GM21515 (cell line): ENCODE data around the gene CLIC6.
"Not testable (repeated sequence)": the region's sequence is repeated elsewhere in the genome, so short reads cannot be mapped to it uniquely, and the experiment has no call there.

Experiments used
- ATAC-seq: cut with Tn5 transposase; IDR thresholded peaks from one replicate; pipeline ENCODE4 v1.9.1; 2021; ENCODE audit not compliant: unreplicated experiment

CLIC6 gene

DNA sequence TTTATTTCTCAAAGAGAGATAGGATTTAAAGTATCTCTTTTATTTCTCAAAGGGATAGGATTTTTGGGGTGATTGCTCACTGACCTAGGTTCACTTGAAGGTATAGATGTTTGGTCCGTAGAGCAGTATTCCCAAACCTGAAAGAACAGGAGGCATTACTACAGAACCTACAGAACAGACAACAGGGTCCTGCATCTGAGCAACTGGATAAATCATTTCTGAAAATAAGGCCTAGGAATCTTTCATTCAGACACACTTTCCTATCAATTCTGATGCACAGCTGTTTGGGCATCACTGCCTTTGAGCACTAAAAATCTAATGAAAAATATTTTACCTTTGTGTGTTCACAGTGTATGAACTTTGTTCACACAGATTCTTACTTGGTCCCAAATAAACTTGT is 17.2 kb upstream of the CLIC6 start:
- no peak for ATAC-seq

GRCh38 chr21:34653522-34653921 is 15.3 kb upstream of the CLIC6 start:
- ATAC-seq: no peak

DNA sequence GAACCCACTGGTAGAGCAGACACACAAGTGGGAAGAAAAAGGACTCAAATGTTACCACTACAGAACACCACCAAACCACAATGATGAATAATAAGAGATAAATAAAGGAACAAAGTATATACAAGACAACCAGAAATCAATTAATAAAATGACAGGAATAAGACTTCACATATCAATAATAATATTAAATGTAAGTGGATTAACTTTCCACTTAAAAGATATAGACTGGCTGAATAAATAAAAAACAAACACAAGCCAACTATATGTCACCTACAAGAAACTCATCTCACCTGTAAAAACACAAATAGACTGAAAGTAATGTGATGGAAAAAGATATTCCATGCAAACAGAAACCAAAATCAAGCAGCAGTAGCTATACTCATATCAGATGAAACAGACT is 6.9 kb upstream of the CLIC6 start:
- ATAC-seq: no peak

GRCh38 chr21:34667761-34668160 is 1.0 kb upstream of the CLIC6 start:
- no peak for ATAC-seq

- peak; percentile 47 for ATAC-seq
Measured at GRCh38 chr21:34669149-34669879, 520 bp downstream of the CLIC6 start.

- ATAC-seq: not testable (repeated sequence)
Measured at GRCh38 chr21:34669880-34670219, 1.1 kb downstream of the CLIC6 start.

GRCh38 chr21:34670220-34670961 is 1.6 kb downstream of the CLIC6 start:
- no peak for ATAC-seq

GRCh38 chr21:34670962-34671348 is 2.2 kb downstream of the CLIC6 start:
- ATAC-seq: no peak

DNA sequence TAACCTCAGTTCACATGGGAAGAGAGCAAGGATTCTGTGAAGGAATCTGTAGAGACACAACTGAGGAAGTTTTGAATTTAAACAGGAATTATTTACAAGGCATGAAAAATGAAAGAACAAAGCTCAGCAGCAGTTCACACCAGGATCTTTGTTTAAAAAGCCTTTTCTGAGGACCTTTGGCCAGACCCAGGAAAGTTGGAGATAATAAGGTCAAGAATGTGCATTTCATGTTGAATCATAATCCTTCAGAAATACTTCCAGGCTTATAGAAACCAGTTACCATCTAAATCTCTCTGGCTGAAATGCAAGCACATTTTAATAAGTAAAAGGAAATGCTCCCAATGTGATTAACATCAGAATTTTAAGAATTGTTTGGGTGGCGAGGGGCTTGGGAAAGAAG is 2.7 kb downstream of the CLIC6 start:
- ATAC-seq: no peak

GRCh38 chr21:34671891-34672290 is 3.1 kb downstream of the CLIC6 start:
- ATAC-seq: no peak

DNA sequence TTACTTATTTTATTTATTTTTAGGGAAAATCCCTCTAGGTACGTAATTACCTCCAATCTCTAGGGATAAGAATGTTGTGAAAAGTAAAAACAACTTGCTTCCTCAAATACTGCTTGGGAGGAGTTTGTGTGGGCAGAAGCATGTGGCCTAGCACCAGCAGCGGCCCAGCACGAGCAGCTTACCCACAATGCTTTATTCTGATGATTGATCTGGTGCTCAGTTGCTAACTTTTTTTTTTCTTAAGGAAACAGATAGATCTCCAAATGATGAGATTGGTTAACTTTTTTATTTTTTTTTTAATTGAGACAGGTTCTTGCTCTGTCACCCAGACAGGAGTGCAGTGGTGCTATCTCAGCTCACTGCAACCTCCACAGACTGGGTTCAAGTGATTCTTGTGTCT is 4.2 kb downstream of the CLIC6 start:
- no peak for ATAC-seq

DNA sequence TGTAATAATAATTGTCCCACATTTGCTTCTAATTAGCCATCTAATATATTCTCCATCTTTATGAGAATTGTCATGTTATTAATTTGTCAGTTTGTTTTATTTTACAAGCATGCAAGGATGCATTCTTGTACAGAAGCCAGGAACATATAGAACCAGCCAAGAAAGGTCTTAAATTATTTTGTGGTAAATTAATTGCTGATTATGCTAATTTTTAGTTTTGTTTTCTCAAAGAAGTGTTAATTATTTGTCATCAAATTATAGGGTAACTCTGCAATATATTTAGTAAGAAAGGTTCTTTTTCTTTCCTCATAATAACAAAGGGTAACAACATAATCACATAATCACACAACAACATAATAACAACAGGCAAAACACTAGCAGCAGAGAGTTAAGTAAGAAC is 5.7 kb downstream of the CLIC6 start:
- ATAC-seq: no peak

GRCh38 chr21:34675871-34676270 is 7.1 kb downstream of the CLIC6 start:
- ATAC-seq: no peak

DNA sequence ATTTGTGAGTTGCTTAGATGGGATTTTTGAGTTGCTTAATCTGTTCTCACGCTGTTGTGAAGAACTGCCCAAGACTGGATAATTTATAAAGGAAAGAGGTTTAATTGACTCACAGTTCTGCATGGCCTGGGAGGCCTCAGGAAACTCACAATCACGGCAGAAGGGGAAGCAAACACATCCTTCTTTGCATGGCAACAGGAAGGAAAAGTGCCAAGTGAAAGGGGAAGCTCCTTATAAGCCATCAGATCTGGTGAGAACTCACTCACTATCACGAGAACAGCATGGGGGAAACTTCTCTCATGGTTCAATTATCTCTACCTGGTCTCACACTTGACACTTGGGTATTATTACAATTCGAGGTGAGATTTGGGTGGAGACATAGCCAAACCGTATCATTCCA is 10.3 kb downstream of the CLIC6 start:
- ATAC-seq: no peak

DNA sequence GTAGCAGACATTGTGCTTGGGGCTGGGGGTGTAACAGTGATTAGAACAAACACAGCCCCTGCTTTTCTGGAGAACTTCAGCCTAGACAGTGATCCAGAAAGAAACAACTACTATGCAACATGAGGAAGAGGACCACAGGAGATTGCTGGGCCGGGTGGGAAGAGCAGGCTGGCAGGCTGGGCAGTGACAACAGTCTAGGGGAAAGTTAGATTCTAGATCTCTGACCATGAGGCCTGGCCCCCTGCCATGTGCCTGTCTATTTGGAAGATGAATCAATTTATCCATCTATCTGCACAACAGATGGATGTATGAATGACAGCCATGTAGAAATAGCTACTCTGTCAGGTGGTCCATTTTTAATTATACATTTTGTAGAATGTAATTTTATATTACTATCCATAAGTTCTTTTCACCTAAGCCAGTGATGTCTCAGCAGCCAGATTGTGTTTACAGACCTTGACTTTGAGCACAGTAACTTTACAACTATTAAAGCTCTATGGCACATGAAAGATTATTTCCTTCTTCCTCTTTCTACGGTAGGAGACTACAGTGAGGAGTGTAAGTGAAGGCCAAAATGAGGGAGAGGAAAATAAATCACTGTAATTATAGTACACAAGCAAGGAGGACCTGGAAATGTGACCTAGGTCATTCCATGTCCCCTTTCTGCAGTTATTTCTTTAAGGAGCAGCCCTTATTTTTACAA is 15.5 kb downstream of the CLIC6 start:
- no peak for ATAC-seq

- ATAC-seq: no peak
Measured at GRCh38 chr21:34687065-34687464, 18.3 kb downstream of the CLIC6 start.

GRCh38 chr21:34687745-34688144 is 19.0 kb downstream of the CLIC6 start:
- no peak for ATAC-seq

DNA sequence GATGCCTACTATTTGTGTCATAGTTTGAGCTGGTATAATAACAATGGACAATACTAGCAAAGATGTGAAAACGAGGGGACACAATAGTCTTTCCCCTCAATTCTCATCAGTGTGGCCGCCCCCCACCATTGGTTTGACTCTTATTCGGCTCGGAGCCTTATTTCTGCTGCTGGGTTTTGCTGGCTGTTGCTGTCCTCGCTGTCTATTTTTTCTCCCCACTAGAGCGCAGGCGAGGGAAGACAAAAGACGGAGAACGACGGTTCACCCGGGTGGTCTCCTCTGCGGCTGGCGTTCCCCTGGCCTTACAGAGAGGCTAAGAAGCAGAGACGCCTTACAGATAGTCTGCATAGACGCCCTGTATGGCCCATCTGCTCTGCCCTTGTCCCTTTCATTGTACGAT is 19.4 kb downstream of the CLIC6 start:
- no peak for ATAC-seq

DNA sequence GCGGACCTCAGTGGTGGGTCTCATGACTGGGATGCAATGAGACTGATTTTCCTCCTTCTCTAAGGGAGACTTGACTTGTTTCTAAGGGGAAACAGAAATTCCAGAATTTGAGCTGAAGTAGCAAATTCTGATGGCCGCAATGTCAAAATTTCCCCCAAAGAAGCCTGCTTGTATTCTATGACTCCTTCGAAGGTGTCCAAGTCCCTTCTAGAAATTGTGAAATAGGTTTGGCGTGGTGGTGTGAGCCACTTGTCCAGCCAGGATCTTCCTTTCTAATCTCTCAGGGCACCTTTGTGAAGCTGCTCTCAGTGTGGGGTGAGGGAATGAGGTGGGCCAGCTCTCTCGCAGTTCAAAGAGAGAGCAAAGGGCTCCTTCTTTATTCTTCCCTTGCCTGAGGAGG is 19.9 kb downstream of the CLIC6 start:
- ATAC-seq: no peak

- ATAC-seq: no peak
Measured at GRCh38 chr21:34690041-34690792, 21.4 kb downstream of the CLIC6 start.

DNA sequence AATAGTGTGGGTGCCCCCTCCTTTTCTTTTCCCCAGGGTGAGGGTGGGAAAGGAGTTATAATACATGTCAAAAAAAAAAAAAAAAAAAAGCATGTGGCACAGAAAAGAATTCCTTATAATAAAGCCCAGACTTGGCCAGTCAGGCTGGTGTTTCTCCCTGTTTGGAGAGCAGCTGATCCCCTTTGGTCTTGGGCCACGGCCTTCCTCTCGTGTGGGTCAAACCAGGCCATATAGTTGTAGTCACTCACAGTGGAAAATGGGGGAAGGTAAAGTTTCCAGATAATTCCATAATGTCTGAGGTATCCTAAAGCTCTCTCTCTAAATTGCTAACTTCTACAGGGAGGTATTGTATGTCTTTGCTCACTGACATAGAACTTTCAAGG is 22.0 kb downstream of the CLIC6 start:
- ATAC-seq: no peak
